Forelimb muscle (tissue), 1 donor: ENCODE measurements around the gene DDX1. TPM values are rescaled to one million over a fixed set of nuclear protein-coding genes. Genes with fewer than 3 reads are reported as not detected.
A peak's percentile ranks its signal among the peaks of the same experiment; 100 is the strongest.
"Not testable (repeated sequence)": the region's sequence is repeated elsewhere in the genome, so short reads cannot be mapped to it uniquely, and the experiment has no call there.

Source experiments
- DNase-seq: peaks from one replicate; pipeline ENCODE4 v3.0.0-alpha.2; 2013; ENCODE audit warnings: low read depth
- polyA plus RNA-seq: library from polyadenylated mRNA; unstranded; fragments of 120-200 nt; gene quantifications from one replicate; pipeline ENCODE4 v1.2.1, GENCODE V29; 2013; ENCODE audit not compliant: insufficient read length

The DDX1 gene
- 91.8 TPM for polyA plus RNA-seq

DNA sequence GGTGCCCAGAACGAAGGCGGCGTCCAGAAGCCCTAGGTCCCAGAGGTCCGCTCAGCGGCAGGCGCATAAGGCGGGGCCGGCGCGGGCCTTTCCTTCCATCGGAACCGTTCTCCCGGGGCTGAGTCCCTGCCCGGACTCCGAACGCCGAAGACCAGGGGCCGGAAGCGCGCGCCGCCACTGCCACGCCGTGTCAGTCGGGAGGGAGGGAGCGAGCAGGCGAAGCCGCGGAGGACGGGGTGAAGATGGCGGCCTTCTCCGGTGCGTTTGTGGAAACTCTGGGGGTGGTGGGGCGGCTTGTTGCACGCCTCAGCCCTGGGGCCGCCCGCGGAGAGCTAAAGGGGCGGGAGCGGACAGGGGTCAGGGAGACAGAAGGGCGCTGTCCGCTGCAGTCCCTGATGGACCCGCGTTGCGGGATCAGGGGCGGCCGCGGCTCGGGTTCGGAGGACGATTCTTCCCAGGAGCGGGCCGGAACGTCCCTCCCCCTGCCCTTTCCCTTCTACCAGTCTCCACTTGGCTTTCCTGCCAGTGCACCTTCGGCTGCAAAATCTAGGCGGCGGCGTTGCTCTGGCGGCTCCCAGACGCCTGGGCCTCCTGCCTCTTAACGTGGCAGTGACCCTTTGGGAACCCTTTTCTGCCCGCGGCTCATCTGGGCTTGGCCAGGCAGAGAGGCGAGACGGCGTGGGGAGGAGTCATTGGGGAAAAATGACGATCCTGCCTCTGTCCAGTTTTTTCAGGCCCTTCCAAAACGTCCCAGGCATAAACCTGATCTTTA, at the start of gene DDX1:
DDX1 (plus strand) TSS at position 177 of the 772 bp plus-strand sequence; CDS start at position 243, 66 bp downstream.
- no peak for DNase-seq

DNA sequence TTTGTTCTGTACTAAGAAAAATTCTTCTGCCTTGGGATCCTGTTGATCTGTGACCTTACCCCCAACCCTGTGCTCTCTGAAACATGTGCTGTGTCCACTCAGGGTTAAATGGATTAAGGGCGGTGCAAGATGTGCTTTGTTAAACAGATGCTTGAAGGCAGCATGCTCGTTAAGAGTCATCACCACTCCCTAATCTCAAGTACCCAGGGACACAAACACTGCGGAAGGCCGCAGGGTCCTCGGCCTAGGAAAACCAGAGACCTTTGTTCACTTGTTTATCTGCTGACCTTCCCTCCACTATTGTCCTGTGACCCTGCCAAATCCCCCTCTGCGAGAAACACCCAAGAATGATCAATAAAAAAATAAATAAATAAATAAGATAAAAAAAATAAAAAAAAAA, 49.4 kb upstream of the DDX1 start:
- DNase-seq = not testable (repeated sequence)

DNA sequence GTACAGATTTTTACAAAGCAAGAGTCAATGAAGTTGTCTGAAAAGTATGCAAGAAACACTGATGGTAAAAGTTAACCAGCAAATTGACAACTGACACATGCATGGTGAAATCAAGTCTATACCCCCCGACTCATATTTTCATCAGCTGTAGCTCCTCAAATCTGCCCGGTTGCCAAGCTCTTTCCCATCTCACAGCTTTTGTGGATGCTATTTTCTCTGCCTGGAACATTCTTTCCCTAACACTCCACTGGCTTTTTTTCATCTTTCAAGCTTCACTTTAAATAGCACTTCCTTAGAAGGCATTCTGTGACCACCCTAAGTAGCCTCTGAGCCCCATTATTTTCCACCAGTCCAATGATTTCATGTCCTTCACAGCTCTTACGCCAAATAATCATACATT, 48.6 kb upstream of the DDX1 start:
- no peak for DNase-seq

DNA sequence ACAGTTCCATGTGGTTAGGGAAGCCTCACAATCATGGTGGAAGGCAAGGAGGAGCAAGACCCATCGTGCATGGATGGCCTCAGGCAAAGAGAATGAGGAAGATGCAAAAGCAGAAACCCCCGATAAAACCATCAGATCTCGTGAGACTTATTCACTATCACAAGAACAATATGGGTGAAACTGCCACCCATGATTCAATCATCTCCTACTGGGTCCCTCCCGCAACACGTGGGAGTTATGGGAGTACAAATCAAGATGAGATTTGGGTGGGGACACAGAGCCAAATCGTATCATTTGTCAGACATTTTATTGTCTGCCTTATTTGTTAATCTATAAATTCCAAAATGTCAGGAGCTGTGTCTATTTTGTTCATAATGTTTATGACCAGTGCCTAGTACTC, 48.1 kb upstream of the DDX1 start:
- no peak for DNase-seq

DNA sequence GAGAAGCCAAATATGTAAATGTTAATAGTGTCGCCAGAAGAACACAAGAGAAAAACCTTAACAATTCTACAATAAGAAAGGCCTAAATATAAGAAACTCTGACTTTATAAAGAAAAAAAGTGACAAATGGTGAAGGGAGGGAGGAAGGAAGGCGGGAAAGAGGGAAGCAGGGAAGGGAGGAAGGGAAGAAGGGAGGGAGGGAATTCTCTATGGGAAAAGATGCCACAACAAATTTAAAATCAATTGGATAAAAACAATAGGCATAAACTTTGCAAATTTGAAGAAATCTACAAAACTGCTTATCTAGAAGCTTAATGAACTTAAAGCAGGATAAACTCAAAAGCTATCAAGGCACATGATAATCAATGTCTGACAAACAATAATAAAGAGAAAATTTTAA, 47.4 kb upstream of the DDX1 start:
- DNase-seq = no peak

DNA sequence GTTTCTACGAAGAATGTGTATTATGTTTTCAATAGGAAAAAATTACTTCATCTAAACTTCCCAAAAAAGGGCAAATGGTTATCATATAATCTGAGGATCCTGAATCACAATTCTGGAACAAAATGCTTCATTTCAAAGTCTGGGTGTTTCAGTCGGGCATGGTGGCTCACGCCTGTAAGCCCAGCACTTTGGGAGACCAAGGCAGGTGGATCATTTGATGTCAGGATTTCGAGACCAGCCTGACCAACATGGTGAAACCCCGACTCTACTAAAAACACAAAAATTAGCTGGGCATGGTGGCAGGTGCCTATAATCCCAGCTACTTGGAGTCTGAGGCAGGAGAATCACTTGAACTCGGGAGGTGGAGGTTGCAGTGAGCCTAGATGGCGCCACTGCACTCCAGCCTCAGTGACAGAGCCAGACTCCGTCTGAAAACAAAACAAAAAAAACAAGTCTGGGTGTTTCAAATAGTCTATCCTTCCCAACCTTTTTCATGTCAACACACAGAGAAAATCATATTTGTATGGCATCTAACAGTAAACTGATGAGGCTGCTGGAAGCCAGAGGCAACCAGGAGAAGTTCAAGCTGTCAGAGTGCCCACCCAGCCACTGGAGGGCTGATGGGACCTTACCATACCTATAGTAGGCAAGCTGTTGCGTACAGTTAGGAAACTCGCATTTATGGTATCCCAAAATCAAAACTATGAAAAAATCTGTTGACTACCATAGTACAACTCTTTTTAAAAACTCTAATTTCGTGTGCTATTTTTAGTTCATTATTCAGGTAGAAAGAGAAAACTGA, 45.2 kb upstream of the DDX1 start:
- DNase-seq = no peak

DNA sequence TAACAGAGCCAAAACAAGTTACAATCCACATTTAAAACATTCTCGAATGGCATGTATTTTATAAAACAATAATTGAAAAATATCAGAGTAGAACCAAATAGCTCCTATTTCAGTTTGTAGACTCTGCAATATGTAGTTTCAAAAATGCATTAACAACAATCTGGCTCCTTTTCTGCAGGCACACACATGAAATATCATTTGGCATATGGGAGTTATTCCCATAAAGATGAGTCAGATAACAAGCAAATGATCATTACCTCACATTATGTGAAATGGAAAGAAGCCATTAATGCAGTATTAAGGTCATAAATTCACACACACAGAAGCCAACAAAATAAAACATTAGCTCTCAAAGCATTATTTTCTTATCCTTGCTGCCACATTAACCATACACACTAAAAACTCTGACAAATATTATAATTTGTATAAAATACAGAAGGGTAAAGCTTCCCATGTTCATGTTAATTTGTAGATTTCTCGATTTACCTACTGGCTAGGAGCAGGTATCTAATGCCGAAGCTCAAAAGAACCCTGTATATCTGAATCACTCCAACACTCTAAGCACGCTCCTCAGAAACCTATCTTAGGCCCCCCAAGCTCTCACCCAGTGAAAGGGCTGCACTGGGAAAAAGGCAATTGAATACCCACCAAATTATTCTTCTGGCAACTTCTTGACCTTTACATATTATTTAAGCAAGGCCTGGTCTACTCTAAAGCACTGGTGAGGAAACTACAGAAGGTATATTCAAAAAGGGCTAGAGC, 44.4 kb upstream of the DDX1 start:
- no peak for DNase-seq

DNA sequence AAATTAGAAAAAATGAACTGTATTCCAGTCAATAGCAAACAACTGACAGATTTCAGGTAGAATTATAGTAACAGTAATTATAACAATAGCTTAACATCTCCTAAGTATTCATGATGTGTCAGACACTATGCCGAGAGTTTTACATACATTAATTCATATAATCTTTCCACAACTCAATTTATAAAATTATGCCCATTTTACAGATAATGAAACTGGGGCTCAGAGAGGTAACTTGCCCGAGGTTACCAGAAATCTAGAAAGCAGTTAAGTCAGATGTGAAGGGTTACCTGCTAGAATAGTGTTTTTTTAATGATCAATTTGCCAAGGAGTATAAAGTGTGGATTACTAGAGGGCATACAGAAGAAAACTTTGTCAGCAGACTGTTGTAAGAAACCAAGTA, 42.7 kb upstream of the DDX1 start:
- DNase-seq = no peak

DNA sequence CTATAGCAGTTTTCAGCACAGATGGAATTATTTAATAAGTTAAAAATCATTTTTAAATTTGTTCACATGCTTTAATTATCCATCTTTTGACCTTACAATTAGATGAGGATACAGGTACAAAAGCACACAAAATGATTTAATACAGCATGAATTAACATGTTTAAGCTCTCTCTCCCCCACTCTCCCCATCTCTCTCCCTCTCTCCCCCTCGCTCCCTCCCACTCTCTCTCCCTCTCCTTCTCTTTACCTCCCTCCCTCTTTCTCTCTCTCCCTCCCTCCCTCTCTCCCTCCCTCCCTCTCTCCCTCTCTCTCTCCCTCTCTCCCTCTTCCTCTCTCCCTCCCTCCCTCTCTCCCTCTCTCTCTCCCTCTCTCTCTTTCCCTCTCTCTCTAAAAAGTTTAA, 38.1 kb upstream of the DDX1 start:
- DNase-seq = no peak

DNA sequence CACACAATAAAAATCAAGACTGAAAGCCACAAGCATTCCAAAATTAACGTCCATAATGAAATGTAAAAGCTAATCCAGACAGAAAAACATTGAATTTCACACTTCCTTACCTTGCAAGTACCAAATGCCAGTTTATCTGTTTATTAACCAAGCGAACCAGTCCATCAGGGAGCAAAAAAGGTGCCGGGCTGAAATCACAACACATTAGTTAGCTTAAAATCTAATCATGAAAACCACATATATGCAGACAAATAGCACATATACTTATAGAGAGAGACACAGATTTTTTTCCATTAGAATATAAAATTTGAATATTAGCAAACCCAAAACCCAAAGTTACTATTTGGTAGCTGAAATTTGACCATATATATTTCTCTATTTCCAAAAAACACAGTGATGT, 37.7 kb upstream of the DDX1 start:
- no peak for DNase-seq

DNA sequence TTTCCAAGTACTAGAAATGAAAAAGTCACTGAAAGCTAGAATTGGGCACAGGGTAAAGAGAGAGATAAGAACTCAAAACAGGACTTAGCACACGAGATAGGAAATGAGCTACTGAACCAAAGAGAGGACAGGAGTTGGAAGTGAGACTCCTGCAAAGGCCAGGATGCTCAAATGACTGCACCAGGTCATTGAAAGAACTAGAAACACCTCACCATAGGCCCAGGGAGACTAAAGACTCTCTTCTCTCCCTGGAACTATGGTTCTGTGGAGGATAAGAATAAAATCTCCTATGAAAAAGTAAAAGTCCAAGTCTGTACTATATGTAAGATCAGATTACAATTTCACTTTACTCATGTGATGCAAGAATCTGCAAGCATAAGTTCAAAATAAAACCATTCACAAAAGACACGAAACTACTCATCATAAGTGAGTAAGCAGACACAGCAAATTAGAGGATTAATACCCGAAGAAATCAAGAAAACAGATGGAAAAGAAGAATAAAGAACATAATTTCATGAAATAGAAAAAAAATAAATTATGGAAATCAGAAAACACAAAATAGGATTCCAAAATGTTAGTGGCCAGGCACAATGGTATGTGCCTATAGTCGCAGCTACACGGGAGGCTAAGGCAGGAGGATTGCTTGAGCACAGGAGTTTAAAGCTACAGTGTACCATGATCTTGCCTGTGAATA, 37.0 kb upstream of the DDX1 start:
- no peak for DNase-seq

DNA sequence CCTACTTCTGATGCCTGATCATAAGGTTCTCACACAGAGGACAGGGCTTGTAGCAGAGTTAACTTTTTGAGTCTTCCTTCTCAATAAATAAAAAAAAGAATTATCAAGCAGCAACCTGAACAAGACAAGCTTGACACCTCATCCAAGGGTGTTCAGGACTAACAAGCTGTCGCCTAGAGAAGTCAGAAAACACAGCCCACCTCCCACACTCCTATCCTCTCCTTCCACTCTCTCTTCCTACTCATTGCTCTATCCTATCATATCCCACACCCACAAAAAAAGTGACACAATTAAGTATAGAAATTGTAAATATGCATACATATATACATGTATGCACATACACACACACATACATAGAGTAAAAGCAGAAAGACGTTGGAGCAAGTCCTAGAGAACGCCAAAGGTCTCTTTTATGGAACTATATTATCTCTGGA, 35.9 kb upstream of the DDX1 start:
- no peak for DNase-seq

DNA sequence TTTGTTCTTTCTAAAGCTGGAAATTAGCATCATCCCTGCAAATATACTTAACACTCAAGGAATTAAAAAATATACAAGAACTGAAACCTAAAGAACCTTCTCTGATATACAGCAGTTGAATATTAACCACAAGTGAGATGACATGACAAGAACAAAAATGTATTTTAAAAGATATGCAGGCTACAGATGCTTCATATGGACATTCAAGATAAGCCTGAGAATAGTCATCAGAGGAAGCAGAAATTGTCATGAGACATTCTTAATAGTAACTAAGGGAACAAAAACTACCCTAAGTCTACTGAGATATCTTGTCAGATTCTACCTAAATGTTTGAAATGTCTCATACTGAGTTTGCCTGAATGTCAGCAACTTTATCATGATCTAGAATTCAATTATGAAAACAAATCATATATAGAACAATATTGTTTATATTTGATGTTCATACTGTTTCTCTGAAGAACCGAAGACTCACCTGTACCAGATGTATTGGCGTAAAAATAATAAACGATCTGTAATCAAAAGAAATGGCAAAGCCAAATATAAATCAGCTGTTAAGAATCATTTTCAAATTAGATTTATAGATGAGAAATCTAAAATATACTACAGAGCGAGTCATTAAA, 35.2 kb upstream of the DDX1 start:
- DNase-seq = no peak

DNA sequence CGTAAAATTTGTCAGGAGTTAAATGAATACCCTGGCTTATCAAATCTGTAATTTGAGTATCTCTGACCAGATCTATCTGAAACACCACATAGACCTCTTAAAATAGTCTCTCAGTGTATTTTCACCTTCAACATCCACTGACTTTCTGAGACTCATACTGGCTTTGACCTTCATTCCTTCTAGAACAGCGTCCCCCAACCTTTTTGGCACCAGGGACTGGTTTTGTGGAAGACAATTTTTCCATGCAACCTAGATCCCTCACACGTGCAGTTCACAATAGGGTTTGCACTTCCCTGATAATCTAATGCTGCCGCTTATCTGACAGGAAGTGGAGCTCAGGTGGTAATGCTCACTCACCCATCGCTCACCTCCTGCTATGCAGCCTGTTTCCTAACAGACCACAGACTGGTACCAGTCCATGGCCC, 33.8 kb upstream of the DDX1 start:
- DNase-seq = no peak

DNA sequence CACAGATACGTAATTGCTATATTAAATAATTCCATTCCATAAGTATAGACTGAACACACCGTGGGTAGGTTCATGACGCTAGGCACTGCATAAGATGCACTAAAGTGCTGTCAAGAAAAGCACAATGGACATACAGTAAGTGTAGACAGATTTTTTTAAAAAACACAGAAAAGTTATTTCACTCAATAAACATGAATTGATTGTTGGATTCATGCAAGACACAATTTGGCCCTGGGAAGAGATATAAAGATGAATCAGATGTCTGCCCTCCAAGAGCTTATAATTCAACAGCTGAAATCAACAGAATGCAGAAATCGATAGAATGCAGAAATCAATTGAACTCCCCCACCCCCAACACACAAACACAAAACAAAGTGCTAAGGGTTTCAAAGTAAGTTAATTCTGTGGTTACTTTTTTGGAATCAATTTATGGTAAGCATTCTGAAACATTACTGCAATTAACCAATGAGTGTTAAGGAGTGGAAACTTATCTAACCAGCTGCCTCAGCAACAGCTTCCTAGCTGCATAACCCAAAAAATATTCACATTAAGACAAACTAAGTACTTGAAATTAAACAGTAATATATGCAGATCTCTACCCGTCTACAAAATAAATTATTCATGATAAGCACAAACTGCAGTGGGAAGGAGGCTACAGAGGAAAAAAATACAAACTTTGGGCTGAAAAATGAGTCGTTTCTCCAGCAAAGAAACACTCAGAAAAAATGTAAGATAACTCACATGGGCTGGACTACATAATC, 32.1 kb upstream of the DDX1 start:
- no peak for DNase-seq

DNA sequence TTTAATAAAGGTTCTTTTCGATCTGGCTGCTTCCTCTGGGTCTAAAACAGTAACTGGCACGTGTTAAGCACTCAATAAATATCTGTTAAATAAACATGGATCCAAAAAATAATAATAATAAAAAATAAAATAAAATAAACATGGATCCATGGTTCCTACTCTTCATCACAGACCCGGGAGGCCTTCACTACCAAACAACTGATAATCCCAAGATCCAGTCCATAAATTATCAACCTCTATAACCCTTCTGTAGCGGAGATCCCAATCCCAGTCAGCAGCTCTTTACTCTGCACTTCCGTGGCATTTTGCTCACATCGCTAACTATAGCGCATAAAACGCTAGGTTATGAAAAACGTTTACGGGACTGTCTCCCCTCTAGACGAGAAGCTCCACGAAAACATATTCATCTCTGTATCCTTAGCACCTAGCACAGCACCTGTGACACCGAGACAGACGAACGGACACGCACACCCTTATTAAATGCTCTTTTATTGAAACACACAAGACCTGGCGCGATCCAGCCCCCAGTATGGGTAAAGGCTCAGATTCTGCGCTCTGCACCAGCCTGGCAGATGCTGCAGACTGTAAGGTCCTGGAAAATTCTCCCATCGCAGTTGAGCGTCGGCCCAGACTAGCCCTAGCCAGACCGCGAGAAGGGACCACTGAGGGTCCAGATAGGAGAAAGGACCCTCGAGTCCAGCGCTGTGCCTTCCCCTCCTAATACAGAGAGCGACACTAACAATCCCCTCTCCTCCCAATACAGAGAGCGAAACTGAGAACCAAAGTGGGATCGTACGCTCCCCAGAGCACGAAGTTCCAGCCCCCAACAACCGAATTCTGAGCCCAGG, 31.3 kb upstream of the DDX1 start:
- DNase-seq = no peak

DNA sequence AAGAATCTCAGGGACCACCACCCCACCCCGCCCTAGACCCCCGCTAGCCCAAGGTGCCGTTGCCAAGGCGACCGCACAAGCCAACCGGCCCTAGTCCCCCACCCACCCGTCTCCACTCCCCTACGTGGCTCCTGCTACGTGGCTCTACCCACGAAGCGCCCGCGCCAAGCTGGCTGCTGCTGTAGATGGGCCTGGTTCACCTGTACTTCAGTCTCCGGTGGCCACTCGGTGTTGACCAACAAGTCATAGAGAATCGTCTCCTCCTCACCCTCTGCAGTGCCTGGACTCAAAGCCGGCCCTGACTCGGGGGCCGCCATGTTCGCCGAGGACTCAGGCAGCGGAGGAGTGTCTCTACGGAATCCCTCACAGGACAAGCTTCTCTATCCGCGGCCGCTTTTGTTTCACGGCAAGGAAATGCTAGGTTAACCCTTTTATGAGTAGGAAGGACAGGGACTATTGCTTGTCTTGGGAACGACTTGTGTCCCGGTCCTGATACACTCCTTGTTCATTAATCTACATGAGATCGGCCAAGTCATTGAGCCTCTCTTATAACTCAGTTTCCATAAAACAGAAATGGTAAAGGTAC, 30.6 kb upstream of the DDX1 start, which contains the start of gene NBAS:
NBAS (minus strand) TSS at position 347 of the 586 bp plus-strand sequence; CDS start at position 317, 30 bp downstream.
- DNase-seq = peak; percentile 83

DNA sequence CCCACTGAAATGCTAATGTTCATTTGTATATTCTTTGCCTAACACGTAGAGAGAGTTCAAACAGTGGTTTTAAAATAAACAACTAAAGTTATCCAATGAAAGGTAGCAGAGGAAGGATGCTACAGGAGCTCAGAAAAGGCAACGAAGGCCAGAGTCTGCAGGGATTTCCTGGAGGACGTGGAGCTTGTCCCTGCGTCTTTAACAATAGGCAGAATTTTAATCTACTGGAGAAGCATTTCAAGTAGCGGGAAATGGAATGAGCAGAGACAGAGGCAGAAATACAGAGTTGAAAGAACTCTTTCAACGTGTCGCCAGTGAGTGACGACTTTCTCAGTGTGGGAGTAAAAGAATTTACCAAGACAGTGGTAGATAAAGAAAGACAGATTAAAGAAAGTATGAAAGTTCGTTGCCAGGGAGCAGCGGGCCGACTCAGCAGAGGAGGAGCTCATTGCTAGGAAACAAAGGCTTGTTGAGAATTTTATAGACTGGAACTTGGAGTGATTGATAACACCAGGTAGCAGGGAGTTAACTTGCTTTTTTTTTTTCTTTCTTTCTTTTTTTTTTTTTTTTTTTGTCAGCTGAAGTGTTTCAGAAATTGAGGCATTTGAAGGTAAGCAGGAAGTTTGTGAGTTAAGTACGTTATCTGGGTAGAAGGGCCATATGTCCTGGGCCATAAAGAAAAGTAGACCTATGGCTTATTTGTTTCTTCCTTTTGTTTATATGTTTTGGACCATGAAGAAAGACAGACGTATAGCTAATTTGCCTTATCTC, 29.9 kb upstream of the DDX1 start:
- peak; percentile 31 for DNase-seq
